HG02852 (cell line): Measurements from ENCODE around the gene TNNI3K.
A peak's percentile ranks its signal among the peaks of the same experiment; 100 is the strongest.
"Not testable (repeated sequence)": the region's sequence is repeated elsewhere in the genome, so short reads cannot be mapped to it uniquely, and the experiment has no call there.

ENCODE experiments used
- ATAC-seq: cut with Tn5 transposase; IDR thresholded peaks from one replicate; pipeline ENCODE4 v1.9.1; 2021; ENCODE audit warnings: mild to moderate bottlenecking, moderate library complexity; ENCODE audit not compliant: unreplicated experiment

Gene TNNI3K, protein sequence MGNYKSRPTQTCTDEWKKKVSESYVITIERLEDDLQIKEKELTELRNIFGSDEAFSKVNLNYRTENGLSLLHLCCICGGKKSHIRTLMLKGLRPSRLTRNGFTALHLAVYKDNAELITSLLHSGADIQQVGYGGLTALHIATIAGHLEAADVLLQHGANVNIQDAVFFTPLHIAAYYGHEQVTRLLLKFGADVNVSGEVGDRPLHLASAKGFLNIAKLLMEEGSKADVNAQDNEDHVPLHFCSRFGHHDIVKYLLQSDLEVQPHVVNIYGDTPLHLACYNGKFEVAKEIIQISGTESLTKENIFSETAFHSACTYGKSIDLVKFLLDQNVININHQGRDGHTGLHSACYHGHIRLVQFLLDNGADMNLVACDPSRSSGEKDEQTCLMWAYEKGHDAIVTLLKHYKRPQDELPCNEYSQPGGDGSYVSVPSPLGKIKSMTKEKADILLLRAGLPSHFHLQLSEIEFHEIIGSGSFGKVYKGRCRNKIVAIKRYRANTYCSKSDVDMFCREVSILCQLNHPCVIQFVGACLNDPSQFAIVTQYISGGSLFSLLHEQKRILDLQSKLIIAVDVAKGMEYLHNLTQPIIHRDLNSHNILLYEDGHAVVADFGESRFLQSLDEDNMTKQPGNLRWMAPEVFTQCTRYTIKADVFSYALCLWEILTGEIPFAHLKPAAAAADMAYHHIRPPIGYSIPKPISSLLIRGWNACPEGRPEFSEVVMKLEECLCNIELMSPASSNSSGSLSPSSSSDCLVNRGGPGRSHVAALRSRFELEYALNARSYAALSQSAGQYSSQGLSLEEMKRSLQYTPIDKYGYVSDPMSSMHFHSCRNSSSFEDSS

GRCh38 chr1:74235153-74235552 lies at the start of gene TNNI3K:
Gene TNNI3K, plus strand, starts transcription at chr1:74235387. Its CDS starts 65 bp downstream, at chr1:74235452.
- no peak for ATAC-seq

GRCh38 chr1:74193908-74194307 lies 41.3 kb upstream of the TNNI3K start:
- no peak for ATAC-seq

- ATAC-seq = no peak
Observed at GRCh38 chr1:74195339-74195738, 39.8 kb upstream of the TNNI3K start.

GRCh38 chr1:74197255-74197654 lies 37.9 kb upstream of the TNNI3K start:
- ATAC-seq = peak; percentile 34

- peak; percentile 86 for ATAC-seq
Observed at GRCh38 chr1:74197657-74198552, 37.3 kb upstream of the TNNI3K start, which contains the start of the genes FPGT and LRRIQ3. Gene FPGT, plus strand, starts transcription at chr1:74198242. Its CDS starts 37 bp downstream, at chr1:74198279. Gene LRRIQ3, minus strand, starts transcription at chr1:74198176. Its CDS starts 14,492 bp downstream, at chr1:74183684.

DNA sequence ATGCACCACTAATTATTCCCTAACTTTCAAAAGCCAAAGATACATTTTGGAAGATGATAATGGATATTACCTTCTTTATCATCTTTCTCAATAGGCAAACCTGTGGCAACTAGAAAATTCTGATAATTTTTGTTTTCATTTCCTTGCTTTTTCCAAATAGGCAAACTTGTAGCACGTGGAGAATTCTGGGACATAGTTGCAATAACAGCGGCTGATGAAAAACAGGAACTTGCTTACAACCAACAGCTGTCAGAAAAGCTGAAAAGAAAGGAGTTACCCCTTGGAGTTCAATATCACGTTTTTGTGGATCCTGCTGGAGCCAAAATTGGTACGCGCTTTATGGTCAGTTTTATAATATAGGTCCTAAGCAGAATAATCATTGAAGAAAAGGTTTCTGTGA lies 35.7 kb upstream of the TNNI3K start:
- ATAC-seq = no peak

GRCh38 chr1:74205266-74205665 lies 29.9 kb upstream of the TNNI3K start:
- ATAC-seq = no peak

DNA sequence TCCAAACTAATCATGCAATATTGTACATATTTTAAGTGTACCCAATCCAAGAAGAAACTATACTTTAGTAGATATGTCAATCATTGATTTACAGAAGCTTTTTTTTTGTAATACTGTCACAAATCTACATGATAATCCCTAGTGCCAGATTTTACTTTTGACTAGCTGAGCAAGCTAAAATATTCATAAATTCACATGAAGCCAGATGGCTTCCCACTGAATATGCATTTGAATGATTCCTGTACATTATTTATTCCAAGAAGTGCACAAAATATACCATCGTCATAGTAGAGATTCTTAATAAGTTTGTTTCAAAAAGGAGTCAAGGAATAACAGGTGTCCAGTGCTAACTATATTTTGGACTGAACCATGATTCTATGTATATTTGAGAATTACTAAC lies 20.0 kb upstream of the TNNI3K start:
- no peak for ATAC-seq

DNA sequence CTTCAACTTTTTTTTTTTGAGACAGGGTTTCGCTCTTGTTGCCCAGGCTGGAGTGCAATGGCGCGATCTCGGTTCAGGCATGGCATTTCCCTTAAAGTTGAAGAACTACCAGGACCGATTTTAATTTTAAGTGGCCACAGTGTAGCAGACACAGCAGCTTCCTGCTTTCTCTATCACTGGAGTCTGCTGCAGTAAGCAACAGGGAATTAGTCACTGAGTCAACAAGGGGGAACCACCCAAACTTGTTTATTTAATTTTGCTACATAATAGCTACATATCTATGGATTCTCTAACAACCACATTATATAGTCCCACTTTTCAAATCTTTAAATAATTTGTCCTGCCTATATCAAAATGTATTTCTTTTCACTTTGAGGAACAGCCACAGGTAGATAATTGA lies 12.5 kb upstream of the TNNI3K start:
- ATAC-seq = no peak

DNA sequence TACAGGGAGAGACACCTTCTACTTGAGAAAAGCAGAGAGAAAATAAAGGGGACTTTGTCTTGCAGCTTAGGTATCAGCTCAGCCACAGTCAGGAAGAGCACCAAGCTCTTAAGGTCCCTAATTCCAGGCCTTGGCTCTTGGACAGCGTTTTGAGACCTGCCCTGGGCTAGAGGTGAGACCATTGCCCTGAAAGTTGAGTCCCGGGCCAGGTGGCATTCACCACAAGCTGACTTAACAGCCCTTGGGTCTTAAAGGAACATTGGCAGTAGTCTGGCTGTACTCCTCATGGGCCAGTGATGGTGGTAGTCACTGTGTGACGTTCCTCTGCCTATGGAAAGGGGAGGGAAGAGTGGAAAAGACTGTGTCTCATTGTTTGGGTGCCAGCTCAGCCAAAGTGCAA lies 11.7 kb upstream of the TNNI3K start:
- ATAC-seq = no peak

GRCh38 chr1:74236440-74236839 lies 1.3 kb downstream of the TNNI3K start:
- ATAC-seq = no peak

DNA sequence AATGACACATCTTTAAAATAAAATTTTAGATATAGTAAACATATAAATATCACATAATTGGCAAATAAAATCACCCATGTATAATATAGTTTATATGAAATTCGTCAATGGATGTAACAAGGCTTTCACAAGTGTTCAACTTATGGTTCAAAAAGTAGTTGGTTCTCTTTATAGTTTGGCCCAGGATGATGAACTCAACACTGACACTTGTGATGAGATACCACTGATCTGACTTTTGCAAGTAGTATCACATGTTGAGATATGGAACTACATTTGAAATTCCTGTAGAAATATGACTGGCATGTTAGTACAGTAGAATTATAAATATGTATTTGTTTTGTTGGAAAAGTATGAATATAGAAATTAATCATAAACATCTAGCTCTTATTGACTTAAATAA lies 1.8 kb downstream of the TNNI3K start:
- ATAC-seq = no peak

GRCh38 chr1:74237787-74238186 lies 2.6 kb downstream of the TNNI3K start:
- ATAC-seq = no peak

- ATAC-seq = no peak
Observed at GRCh38 chr1:74245168-74245772, 10.1 kb downstream of the TNNI3K start.

- ATAC-seq = no peak
Observed at GRCh38 chr1:74246315-74246714, 11.1 kb downstream of the TNNI3K start.

GRCh38 chr1:74247881-74248528 lies 12.8 kb downstream of the TNNI3K start:
- no peak for ATAC-seq

- ATAC-seq = not testable (repeated sequence)
Observed at GRCh38 chr1:74253243-74253824, 18.1 kb downstream of the TNNI3K start.

DNA sequence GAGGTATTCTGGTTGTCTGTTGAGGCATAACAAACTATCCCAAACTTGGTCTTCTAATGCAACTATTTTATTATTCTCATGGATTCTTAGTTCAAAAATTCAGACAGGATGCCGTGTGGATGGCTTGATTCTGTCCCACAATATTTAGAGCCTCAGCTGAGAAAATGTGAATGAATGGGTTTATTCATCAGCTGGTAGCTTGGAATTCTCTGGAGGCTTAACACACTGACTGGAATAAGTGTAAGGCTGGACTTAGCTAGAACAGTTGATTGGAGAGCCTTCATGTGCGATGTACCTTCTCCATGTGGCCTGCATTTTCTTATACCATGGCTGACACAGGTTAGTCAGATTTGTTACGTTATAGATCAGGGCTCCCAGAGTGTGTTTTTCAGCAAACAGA lies 30.8 kb downstream of the TNNI3K start:
- no peak for ATAC-seq

- ATAC-seq = no peak
Observed at GRCh38 chr1:74271503-74271902, 36.3 kb downstream of the TNNI3K start.
